GM10847 (cell line): ENCODE measurements around the gene RUSC1.

ENCODE experiments used
- POLR2A ChIP-seq: IDR thresholded peaks from 2 replicates; pipeline ENCODE4 v1.6.1; 2011; ENCODE audit not compliant: insufficient read length; ENCODE audit errors: extremely low read depth

RUSC1 gene, protein sequence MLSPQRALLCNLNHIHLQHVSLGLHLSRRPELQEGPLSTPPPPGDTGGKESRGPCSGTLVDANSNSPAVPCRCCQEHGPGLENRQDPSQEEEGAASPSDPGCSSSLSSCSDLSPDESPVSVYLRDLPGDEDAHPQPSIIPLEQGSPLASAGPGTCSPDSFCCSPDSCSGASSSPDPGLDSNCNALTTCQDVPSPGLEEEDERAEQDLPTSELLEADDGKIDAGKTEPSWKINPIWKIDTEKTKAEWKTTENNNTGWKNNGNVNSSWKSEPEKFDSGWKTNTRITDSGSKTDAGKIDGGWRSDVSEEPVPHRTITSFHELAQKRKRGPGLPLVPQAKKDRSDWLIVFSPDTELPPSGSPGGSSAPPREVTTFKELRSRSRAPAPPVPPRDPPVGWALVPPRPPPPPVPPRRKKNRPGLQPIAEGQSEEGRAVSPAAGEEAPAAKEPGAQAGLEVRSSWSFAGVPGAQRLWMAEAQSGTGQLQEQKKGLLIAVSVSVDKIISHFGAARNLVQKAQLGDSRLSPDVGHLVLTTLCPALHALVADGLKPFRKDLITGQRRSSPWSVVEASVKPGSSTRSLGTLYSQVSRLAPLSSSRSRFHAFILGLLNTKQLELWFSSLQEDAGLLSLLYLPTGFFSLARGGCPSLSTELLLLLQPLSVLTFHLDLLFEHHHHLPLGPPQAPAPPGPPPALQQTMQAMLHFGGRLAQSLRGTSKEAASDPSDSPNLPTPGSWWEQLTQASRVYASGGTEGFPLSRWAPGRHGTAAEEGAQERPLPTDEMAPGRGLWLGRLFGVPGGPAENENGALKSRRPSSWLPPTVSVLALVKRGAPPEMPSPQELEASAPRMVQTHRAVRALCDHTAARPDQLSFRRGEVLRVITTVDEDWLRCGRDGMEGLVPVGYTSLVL

DNA sequence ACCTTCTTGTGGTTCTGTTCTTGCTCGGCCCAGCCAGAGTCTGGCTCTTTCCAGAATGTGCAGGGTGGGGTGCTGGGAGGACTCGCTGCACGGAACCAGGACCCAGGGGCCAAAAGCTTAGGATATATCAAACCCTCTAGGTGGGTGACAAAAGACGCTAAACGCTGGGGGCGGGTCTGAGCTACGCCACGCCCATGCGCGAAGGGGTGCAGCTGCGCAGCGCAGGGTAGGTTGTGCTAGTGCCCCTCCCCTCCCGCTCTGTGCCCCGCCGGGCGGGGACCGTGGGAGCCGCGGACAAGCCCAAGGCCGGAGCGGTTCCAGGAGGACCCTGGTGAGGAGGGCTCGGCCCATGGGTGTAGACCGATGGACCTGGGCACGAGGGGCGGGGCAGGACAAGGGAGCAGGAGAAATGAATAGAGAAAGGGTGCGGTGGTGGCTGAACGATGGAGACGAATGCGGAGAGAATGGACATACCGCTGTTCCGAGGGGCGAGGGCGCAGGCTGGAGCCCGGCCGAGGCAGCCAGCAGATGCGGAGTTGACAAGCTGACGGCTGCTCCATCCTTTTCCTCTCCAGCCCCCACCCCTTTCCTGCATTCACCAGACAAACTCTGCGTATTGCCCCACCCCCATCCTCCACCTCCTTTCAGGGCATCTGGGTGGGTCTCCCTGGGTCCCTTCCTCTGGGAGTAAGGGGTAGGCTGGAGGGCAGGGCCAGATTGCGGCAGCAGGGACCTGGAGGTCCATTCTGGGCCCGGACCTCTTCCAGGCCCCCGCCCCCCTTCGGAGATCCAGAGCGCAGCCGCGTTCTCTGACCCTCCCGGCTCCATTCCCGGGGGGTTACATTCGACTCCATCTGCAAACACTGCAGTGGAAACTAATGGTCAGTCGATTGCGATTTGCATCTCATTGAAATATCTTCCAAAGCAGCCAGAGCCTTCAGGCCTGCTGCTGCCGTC is at the start of gene RUSC1:
RUSC1 (plus strand) TSS at position 234 of the 957 bp plus-strand sequence. CDS start 880 bp downstream, outside the sequence.
- peak; percentile 31 for TF ChIP-seq POLR2A

DNA sequence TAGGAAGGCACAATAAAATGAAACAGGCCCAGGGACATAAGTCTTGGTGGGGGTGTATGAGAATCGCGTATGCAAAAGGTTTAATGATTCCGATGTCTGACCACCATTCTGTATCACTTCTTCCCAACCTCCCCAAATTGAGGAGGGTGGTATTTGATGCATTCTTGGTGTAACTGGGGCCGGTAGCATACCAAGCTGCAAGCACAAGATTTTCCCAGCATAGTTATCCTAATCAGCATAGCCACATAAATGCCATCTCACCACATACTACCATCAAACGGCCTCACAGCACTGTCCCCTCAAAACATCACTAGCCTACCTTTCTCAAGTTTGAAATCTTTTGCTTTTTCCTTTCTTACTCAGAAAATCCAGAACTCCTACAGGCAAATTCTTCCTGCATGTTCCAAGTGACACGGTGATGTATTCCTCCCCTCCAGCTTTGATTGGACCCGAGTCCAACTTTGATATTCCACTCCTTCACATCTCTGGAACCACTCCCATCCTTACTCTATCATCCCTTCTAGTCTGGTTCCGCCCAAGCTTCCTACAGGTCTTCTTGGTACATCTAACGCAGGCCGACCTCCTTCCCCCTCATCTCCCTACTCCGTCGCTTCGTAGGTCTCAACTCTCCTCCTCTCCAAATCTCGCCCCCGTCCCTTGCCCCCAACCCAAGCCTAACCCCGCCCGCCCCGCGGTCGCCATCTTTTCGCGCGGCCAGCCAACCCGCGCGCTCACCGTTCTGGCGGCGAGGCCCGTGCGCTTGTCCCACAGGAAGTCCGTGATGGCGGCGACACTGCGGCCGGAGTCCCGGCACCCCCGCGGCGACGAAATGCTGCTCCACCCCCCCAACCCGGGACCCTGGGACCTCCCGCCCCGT is 48.0 kb upstream of the RUSC1 start:
- no peak for TF ChIP-seq POLR2A

DNA sequence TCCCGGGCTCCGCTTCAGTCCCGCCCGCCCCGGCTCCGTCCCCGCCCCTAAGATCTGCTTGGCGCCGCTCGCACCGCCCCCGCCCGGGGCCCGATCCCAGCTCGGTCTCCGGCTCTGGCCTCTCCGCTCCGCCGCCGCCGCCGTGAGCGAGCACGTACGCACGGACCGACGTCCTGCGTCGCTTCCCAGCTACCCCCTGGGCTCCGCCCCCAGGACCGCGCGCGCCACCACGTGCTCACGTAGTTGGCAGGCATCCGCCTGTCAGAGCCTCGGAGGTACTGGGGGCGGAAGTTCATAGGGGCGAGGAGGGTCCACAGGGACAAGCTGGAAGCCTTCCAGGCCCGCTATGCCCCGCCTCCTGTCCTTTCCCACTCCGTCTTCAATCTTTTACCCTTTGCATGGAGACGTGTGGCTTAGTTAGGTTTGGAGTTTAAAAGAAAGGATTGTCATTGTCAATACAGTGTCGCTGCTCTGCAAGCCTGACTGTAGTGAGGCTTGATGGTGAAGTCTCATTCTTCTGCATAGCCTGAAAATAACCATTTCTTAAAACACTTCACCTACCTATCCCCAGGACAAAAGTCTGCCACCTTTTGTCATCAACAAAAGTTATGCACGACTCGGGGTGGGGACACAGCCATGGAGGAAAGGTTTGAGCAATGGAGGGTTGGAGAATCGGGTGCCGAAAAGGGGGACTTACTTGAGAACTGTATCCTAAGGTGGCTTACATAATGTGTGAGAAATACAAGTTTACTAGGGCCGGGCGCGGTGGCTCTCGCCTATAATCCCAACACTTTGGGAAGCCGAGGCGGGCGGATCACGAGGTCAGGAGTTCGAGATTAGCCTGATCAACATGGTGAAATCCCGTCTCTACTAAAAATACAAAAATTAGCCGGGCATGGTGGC is 47.1 kb upstream of the RUSC1 start, which contains the start of gene CLK2:
CLK2 (minus strand) TSS at position 162 of the 903 bp plus-strand sequence. CDS start 2,527 bp downstream, outside the sequence.
- TF ChIP-seq POLR2A, result peak; percentile 96

DNA sequence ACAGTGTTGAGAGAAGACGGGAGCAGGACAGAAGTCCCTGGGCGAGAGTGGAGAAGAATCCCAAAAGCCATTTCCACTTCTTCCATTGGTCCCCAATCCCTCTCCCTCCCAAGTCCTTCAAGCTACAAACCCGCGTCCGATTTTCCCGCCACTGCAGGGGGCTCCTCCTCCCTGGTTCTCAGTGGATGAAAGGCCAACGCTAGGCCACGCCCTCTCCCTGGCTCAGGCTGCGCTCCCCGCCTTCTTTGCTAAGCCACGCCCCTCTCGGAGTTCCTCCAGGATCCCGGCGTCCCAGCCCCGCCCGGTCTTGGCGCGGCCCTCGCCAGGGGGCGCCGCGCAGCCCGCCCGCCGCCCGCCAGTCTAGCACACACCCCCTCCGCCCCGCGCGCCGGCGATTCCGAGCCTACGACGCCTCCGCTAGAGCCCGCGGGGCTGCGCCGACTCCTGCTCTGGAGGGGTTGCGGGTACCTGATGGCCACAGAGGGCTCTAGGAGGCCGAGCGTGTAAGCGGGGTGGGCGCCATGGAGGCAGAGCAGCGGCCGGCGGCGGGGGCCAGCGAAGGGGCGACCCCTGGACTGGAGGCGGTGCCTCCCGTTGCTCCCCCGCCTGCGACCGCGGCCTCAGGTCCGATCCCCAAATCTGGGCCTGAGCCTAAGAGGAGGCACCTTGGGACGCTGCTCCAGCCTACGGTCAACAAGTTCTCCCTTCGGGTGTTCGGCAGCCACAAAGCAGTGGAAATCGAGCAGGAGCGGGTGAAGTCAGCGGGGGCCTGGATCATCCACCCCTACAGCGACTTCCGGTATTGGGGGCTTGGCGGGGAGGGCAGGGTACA is 43.4 kb upstream of the RUSC1 start, which contains the start of gene HCN3:
HCN3 (plus strand) TSS at position 394 of the 832 bp plus-strand sequence; CDS start at position 522, 128 bp downstream.
- TF ChIP-seq POLR2A, result no peak

DNA sequence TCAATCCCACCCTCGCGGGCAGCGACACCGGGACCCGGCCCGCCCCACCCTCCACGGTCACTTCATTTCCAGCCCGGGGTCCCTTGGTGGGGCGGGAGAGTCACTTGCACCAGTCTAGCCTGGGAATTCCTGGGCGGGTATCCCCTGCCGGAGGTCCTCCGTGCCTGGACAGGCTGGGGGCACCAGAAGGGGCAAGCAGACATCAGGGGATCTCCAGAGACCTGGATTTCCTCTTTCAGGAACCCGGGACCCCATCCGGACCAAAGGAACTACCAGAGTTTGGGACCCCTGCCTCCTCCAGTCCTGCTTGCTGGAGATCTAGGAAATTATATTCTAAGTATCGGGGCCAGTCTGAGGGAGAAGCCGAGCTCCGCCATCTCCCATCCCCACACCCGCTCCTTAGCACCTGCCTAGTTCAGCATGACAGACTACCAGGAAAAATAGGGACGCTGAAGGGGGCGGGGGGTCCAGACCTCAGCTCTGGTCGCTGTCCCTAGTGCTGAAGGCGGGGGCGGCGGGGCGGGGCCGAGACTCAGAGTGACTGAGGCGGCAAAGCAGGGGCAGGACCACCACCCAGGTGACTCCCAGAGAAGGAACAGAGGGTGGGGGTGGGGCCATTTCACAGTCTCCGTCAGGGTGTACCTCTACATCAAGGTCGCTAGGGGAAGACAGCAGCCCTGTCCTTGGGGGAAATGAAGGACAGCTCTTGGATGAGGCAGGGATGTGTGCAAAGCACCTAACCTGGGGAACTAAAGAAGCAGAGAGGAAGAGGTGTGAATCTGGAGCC is 42.6 kb upstream of the RUSC1 start:
- TF ChIP-seq POLR2A, result no peak

DNA sequence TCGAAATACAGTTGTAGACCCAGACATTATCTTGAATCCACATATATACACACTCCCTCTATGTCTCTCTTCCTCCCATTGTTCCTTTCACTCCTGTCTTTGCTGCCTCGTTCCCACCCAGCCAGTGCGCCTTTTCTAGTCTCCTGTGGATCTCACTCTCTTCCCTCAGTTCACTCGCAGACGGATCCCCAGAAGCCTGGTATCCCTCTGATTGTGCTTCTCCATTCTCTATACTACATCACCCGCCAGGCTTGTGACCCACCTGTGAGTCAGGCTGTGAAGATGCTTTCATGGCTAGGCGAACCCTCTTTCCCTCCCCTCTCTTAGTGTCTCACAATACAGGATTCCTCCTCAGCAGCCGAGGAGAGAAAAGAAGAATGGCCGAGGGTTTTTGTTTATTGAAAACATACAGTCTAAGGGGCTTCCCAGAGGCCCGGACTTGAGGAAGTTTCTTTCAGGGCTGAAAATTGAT is 42.0 kb upstream of the RUSC1 start:
- no peak for TF ChIP-seq POLR2A

DNA sequence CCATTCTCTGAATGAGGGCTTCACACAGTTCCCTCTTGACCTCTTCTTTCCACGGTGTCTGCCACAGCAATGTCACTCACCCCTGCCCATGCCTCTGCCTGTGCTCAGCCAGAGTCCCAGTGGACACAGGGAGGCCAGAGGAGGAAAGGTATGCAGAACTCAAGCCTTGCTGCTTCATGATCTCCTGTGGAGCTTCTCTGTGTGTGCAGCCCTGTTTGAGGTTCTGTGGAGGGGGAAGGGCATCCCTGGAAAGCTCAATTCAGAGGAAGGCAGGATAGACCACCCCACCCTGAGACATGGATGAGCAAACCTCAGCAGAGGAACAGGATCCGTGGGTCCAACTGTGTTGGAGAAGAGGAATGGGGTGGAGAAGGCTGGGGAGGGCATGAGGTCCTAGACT is 41.4 kb upstream of the RUSC1 start:
- TF ChIP-seq POLR2A, result no peak

DNA sequence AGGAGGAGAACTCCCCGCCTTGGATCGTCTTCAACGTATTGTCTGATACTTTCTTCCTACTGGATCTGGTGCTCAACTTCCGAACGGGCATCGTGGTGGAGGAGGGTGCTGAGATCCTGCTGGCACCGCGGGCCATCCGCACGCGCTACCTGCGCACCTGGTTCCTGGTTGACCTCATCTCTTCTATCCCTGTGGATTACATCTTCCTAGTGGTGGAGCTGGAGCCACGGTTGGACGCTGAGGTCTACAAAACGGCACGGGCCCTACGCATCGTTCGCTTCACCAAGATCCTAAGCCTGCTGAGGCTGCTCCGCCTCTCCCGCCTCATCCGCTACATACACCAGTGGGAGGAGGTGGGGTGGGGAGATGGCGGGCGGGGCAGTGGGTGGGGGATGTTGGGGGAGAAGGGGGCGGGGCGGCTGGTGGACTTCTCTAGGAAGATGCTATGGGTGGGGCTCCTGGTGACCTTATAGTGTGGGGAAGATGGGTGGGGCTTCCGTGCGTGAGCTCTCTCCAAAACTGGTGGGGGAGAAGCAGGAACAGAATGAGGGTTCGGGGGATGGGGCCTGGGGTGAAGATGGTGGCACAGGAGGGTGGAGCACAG is 38.1 kb upstream of the RUSC1 start:
- TF ChIP-seq POLR2A, result no peak

DNA sequence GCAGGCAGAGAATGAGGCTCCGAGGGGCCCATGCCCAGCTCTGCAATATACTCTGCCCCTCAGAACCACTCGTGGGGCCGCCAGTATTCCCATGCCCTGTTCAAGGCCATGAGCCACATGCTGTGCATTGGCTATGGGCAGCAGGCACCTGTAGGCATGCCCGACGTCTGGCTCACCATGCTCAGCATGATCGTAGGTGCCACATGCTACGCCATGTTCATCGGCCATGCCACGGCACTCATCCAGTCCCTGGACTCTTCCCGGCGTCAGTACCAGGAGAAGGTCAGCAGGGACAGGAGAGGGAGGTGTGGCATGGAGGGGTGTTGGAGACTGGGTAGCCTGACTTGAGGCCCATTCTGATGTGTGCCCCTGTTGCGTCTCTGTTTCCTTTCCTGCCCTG is 36.2 kb upstream of the RUSC1 start:
- no peak for TF ChIP-seq POLR2A

DNA sequence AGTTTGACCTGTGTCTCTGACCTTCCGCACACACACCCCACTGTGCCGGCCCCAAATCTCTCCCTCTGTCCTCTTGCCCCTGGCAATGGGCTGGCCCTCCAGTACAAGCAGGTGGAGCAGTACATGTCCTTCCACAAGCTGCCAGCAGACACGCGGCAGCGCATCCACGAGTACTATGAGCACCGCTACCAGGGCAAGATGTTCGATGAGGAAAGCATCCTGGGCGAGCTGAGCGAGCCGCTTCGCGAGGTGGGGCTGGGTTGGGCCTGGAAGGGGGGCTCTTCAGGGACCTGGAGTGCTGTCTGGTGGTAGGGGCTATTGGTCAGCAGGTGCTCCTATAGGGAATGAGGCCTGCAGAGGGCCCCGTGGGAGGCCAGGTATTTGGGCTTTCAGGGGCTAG is 35.6 kb upstream of the RUSC1 start:
- no peak for TF ChIP-seq POLR2A

DNA sequence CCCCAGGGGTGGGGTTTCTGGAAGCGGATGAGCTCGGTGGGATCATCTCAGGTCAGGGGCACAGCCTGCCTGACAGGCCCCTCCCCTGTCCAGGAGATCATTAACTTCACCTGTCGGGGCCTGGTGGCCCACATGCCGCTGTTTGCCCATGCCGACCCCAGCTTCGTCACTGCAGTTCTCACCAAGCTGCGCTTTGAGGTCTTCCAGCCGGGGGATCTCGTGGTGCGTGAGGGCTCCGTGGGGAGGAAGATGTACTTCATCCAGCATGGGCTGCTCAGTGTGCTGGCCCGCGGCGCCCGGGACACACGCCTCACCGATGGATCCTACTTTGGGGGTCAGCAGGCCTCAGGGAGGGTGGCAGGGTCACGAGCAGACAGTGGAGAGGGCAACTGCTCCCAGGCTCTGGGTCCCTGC is 35.1 kb upstream of the RUSC1 start:
- no peak for TF ChIP-seq POLR2A

DNA sequence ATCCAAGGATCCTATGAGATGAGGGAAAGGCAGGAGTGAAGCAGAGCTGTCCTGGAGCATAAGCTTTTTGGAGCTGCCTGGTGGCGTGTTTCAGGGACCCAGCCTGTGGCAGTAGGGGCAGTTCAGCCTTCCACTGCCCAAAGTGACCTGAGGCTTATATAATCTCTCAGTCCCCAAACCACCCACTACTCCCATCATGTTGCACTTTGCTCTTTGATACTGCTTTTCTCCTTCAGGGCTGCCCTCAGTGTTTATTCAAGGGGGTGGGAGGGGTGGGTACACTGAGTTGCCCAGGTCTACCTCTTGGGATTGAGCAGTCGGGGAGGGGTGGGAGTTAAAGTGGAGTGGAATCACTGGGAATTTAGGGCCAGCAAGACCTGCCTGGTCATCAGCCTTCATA is 34.1 kb upstream of the RUSC1 start:
- TF ChIP-seq POLR2A, result no peak
